SK-N-MC (cell line): ENCODE data around the gene ARSI.

Experiments
- DNase-seq: peaks from one replicate; pipeline ENCODE4 v3.0.0-alpha.2; 2011; ENCODE audit warnings: low read depth, low spot score
- H3K27ac ChIP-seq: fragments of 200-600 bp; sonication (generic); 2 replicates; pipeline ENCODE4 v1.5.1; 2016; ENCODE audit warnings: mixed run types
- H3K36me3 ChIP-seq: fragments of 200-600 bp; sonication (generic); 2 replicates; pipeline ENCODE4 v1.6.1; 2017; ENCODE audit warnings: antibody characterized with exemption, low read length, mixed read lengths; ENCODE audit not compliant: insufficient read depth
- H3K4me3 ChIP-seq: fragments of 200-600 bp; sonication (generic); 2 replicates; pipeline ENCODE4 v1.5.1; 2016
- H3K9ac ChIP-seq: fragments of 200-600 bp; sonication (generic); 2 replicates; pipeline ENCODE4 v1.8.0; 2017; ENCODE audit warnings: mixed run types, mixed read lengths; ENCODE audit not compliant: insufficient read length
- H3K9me3 ChIP-seq: fragments of 200-600 bp; sonication (generic); 2 replicates; pipeline ENCODE4 v1.6.1; 2017; ENCODE audit warnings: low read depth, mild to moderate bottlenecking, antibody characterized with exemption, low read length, moderate library complexity, mixed read lengths
- EZH2 ChIP-seq: fragments of 200-600 bp; sonication (generic); IDR thresholded peaks from one replicate; pipeline ENCODE4 v1.6.1; 2017; ENCODE audit warnings: antibody characterized with exemption
- FOXP2 ChIP-seq: optimal IDR thresholded peaks from 2 replicates; pipeline ENCODE3; 2011; ENCODE audit warnings: mild to moderate bottlenecking, moderate library complexity; ENCODE audit not compliant: insufficient read depth; ENCODE audit errors: extremely low read length, control extremely low read depth
- POLR2AphosphoS5 ChIP-seq: IDR thresholded peaks from 2 replicates; pipeline ENCODE4 v1.6.1; 2012; ENCODE audit warnings: mild to moderate bottlenecking, low read depth, low read length, borderline replicate concordance

The ARSI gene

GRCh38 chr5:150343994-150344631 is 41.4 kb upstream of the ARSI start:
- H3K9ac ChIP-seq, result no peak overlapping the region
- no peak overlapping the region for H3K4me3 ChIP-seq
- H3K27ac ChIP-seq, result no peak overlapping the region
- H3K9me3 ChIP-seq, result no peaks in the 10 kb centered on the region
- DNase-seq, result no peak
- no peaks in the 10 kb centered on the region for H3K36me3 ChIP-seq
- TF ChIP-seq FOXP2 (no peak), EZH2 (no peak), POLR2AphosphoS5 (no peak)

GRCh38 chr5:150342583-150342982 is 39.9 kb upstream of the ARSI start:
- Histone ChIP-seq H3K36me3 (no peaks in the 10 kb centered on the region), H3K4me3 (no peak overlapping the region), H3K9me3 (no peaks in the 10 kb centered on the region), H3K9ac (no peak overlapping the region), H3K27ac (no peak overlapping the region)
- TF ChIP-seq FOXP2, result no peak
- TF ChIP-seq EZH2, result no peak
- TF ChIP-seq POLR2AphosphoS5, result no peak
- DNase-seq, result no peak

- no peaks in the 10 kb centered on the region for H3K9me3 ChIP-seq
- H3K4me3 ChIP-seq, result no peak overlapping the region
- no peak overlapping the region for H3K9ac ChIP-seq
- H3K27ac ChIP-seq, result no peak overlapping the region
- no peak for TF ChIP-seq EZH2
- TF ChIP-seq POLR2AphosphoS5, result no peak
- no peak for TF ChIP-seq FOXP2
- no peak for DNase-seq
- no peaks in the 10 kb centered on the region for H3K36me3 ChIP-seq
These were observed 39.3 kb upstream of the ARSI start for GRCh38 chr5:150341989-150342388.

GRCh38 chr5:150341331-150341730 is 38.6 kb upstream of the ARSI start:
- no peak overlapping the region for H3K4me3 ChIP-seq
- no peak overlapping the region for H3K27ac ChIP-seq
- H3K9ac ChIP-seq, result no peak overlapping the region

GRCh38 chr5:150340614-150341255 is 38.0 kb upstream of the ARSI start:
- Histone ChIP-seq H3K4me3 (no peak overlapping the region), H3K9ac (no peak overlapping the region), H3K36me3 (no peaks in the 10 kb centered on the region), H3K27ac (no peak overlapping the region), H3K9me3 (no peaks in the 10 kb centered on the region)
- TF ChIP-seq POLR2AphosphoS5, result no peak
- no peak for TF ChIP-seq EZH2
- no peak for TF ChIP-seq FOXP2
- DNase-seq, result no peak

More at GRCh38 chr5:150341331-150341730, 38.6 kb upstream of the ARSI start:
- no peak for TF ChIP-seq FOXP2
- no peak for TF ChIP-seq EZH2
- TF ChIP-seq POLR2AphosphoS5, result no peak
- Histone ChIP-seq H3K36me3 (no peaks in the 10 kb centered on the region), H3K9me3 (no peaks in the 10 kb centered on the region)
- DNase-seq, result no peak

GRCh38 chr5:150339841-150340240 is 37.1 kb upstream of the ARSI start:
- DNase-seq, result no peak
- no peaks in the 10 kb centered on the region for H3K36me3 ChIP-seq
- TF ChIP-seq FOXP2, result no peak
- TF ChIP-seq EZH2, result no peak
- no peak for TF ChIP-seq POLR2AphosphoS5
- no peak overlapping the region for H3K4me3 ChIP-seq
- H3K9me3 ChIP-seq, result no peaks in the 10 kb centered on the region
- no peak overlapping the region for H3K9ac ChIP-seq
- H3K27ac ChIP-seq, result no peak overlapping the region

GRCh38 chr5:150339165-150339564 is 36.5 kb upstream of the ARSI start:
- no peak for DNase-seq
- no peak overlapping the region for H3K27ac ChIP-seq
- H3K36me3 ChIP-seq, result no peaks in the 10 kb centered on the region
- TF ChIP-seq FOXP2, result no peak
- no peak for TF ChIP-seq POLR2AphosphoS5
- no peak for TF ChIP-seq EZH2
- no peak overlapping the region for H3K9ac ChIP-seq
- no peaks in the 10 kb centered on the region for H3K9me3 ChIP-seq
- no peak overlapping the region for H3K4me3 ChIP-seq

- H3K4me3 ChIP-seq, result no peak overlapping the region
- H3K36me3 ChIP-seq, result no peaks in the 10 kb centered on the region
- no peak for DNase-seq
- no peak overlapping the region for H3K9ac ChIP-seq
- H3K9me3 ChIP-seq, result no peaks in the 10 kb centered on the region
- no peak overlapping the region for H3K27ac ChIP-seq
- no peak for TF ChIP-seq FOXP2
- TF ChIP-seq POLR2AphosphoS5, result no peak
- TF ChIP-seq EZH2, result no peak
These were observed 35.8 kb upstream of the ARSI start for GRCh38 chr5:150338546-150338945.

- Histone ChIP-seq H3K9me3 (no peaks in the 10 kb centered on the region), H3K36me3 (no peaks in the 10 kb centered on the region), H3K27ac (no peak overlapping the region), H3K4me3 (no peak overlapping the region), H3K9ac (no peak overlapping the region)
- TF ChIP-seq POLR2AphosphoS5 (no peak), FOXP2 (no peak), EZH2 (no peak)
- DNase-seq, result no peak
These were observed 33.1 kb upstream of the ARSI start for GRCh38 chr5:150335778-150336177.

GRCh38 chr5:150333400-150333799 is 30.7 kb upstream of the ARSI start:
- Histone ChIP-seq H3K9me3 (no peaks in the 10 kb centered on the region), H3K9ac (no peak overlapping the region)

More at GRCh38 chr5:150333400-150333799, 30.7 kb upstream of the ARSI start:
- TF ChIP-seq POLR2AphosphoS5 (no peak), FOXP2 (no peak), EZH2 (no peak)
- no peak for DNase-seq
- H3K4me3 ChIP-seq, result no peak overlapping the region
- no peak overlapping the region for H3K27ac ChIP-seq
- H3K36me3 ChIP-seq, result no peaks in the 10 kb centered on the region
